Adrenal gland (tissue), 12 donors: ENCODE data around the gene PFDN5. TPM values are rescaled to one million over a fixed set of nuclear protein-coding genes. Genes with fewer than 3 reads are reported as not detected.

ENCODE experiments used
- DNase-seq, 7 donors: peaks; one replicate each; pipeline ENCODE4 v3.0.0-alpha.2; 2019 to 2020
- H3K27ac ChIP-seq, 5 donors: fragments of 200-600 bp; sonication (generic) in 4 of 5; 1 replicate in 3 of 5; 2 replicates in 2 of 5; pipeline versions ENCODE4 v1.5.1 to v1.8.0; 2016 to 2020; ENCODE audit warnings: mild to moderate bottlenecking in 1 of 5
- H3K27me3 ChIP-seq: fragments of 200-600 bp; 2 replicates; pipeline ENCODE4 v1.8.0; 2021
- H3K36me3 ChIP-seq, 2 donors: fragments of 200-600 bp; replicated peaks in 1 of 2; 1 replicate in 1 of 2; 2 replicates in 1 of 2; pipeline versions ENCODE4 v1.5.1 to v1.8.0; 2018 to 2022
- H3K4me1 ChIP-seq, 2 donors: fragments of 200-600 bp; replicated peaks in 1 of 2; 1 replicate in 1 of 2; 2 replicates in 1 of 2; pipeline versions ENCODE4 v1.5.1 to v1.8.0; 2018 to 2021
- H3K4me3 ChIP-seq, 4 donors: fragments of 200-600 bp; sonication (generic) in 3 of 4; one replicate each; pipeline ENCODE4 v1.5.1; 2016 to 2018
- H3K9me3 ChIP-seq, 3 donors: fragments of 200-600 bp; sonication (generic) in 1 of 3; replicated peaks in 1 of 3; 1 replicate in 2 of 3; 2 replicates in 1 of 3; pipeline versions ENCODE4 v1.5.1 to v1.8.0; 2016 to 2021
- POLR2A ChIP-seq, 2 donors: fragments of 450-650 bp; IDR thresholded peaks; one replicate each; pipeline ENCODE4 v1.6.1; 2017; ENCODE audit warnings: antibody characterized with exemption in 2 of 2, mild to moderate bottlenecking in 2 of 2, moderate library complexity in 1 of 2
- WGBS, 4 donors: extraction: QIAGEN DNeasy Blood & Tissue Kit in 2 of 4; methylation state at CpG; one replicate each; pipeline versions ENCODE4 v1.1.5 to v1.1.7; 2013 to 2017; 5-methylcytosine and 5-hydroxymethylcytosine counted together
- intact Hi-C, 2 donors: fragments of 100-400 bp; cut with DNase I; formaldehyde crosslinking; loops; one replicate each; pipeline versions ENCODE4 v1.14.1 to v1.15.0; 2022 to 2023
- polyA plus RNA-seq, 3 donors: library from polyadenylated mRNA; stranded (reverse); fragments of 200-250 nt in 2 of 3; fragments of 350-450 nt in 1 of 3; fragmentation: Illumina TruSeq in 1 of 3; extraction: RNeasy Lipid Tissue Mini Kit (QIAGEN cat#74804) in 1 of 3; gene quantifications; one replicate each; pipeline ENCODE4 v1.2.3, GENCODE V29; 2013 to 2014
- total RNA-seq, 9 donors: library from RNA; depleted of rRNA in 4 of 9; stranded (reverse); fragments of >200 nt in 4 of 9; fragments of 120-200 nt in 1 of 9; fragmentation: NEBNext Ultra II Directional in 1 of 9; extraction: Animal tissue kit (Norgen Biotek cat#: 25700) in 1 of 9; gene quantifications; one replicate each; pipeline versions ENCODE4 v1.1.0 to v1.2.4, GENCODE V29; 2013 to 2023
- TF ChIP-seq, protein P1 (sequence below), 6 experiments: fragments of 450-650 bp in 4 of 6; fragments of 200-600 bp in 2 of 6; sonication (generic) in 1 of 6; IDR thresholded peaks; 1 replicate in 5 of 6; 2 replicates in 1 of 6; pipeline versions ENCODE4 v1.5.1 to v1.8.0; 2016 to 2021; ENCODE audit warnings: antibody characterized with exemption in 6 of 6, mild to moderate bottlenecking in 2 of 6, moderate library complexity in 1 of 6
- donor health status: healthy with polysubstance abuse.
- donor health status: Bipolar disorder and iron deficiency.
- donor health status: DM: yes; HTN: yes; CAD: no.
- donor health status: DM: no; HTN: no; CAD: no.
- donor health status: DM: no; HTN: no; CAD: no.
- donor health status: DM: yes; HTN: yes; CAD: no.

PFDN5 gene
- total and polyA plus RNA-seq, 12 donors, result 501 to 2,052 (median 793) TPM

DNA sequence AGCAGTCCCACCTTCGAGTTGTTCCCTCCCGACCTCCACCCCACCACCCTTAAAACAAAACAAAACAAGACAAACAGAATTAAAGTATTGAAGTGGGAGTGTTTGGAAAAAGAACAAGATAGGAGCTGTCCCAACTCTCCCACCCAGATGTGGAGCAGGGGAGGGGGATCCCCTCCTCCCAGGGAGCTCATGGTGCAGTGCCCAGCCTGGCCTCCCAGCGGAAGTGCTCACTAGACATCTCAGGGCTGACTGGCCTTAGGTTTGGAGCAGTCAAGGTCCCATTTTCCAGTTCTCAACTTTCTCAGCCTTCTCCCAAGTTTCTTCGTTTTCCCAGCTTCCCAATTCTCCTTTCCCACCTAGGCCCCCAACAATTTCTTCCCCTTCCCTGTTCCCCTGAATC is 37.9 kb downstream of the PFDN5 start:
- DNase-seq, result no peak
- WGBS, 4 donors, result 73 to 92% (median 81%) methylated on average over 4 of the region's 4 CpGs
- H3K9me3 ChIP-seq, result no peaks in the 10 kb centered on the region
- H3K27ac ChIP-seq, result no peak overlapping the region
- intact Hi-C loops, result no loop called here
- H3K4me1 ChIP-seq, result no peaks in the 10 kb centered on the region
- peaks cover 2% of the 10 kb centered on the region for H3K27me3 ChIP-seq
- no peaks in the 10 kb centered on the region for H3K36me3 ChIP-seq
- TF ChIP-seq, protein P1, sequence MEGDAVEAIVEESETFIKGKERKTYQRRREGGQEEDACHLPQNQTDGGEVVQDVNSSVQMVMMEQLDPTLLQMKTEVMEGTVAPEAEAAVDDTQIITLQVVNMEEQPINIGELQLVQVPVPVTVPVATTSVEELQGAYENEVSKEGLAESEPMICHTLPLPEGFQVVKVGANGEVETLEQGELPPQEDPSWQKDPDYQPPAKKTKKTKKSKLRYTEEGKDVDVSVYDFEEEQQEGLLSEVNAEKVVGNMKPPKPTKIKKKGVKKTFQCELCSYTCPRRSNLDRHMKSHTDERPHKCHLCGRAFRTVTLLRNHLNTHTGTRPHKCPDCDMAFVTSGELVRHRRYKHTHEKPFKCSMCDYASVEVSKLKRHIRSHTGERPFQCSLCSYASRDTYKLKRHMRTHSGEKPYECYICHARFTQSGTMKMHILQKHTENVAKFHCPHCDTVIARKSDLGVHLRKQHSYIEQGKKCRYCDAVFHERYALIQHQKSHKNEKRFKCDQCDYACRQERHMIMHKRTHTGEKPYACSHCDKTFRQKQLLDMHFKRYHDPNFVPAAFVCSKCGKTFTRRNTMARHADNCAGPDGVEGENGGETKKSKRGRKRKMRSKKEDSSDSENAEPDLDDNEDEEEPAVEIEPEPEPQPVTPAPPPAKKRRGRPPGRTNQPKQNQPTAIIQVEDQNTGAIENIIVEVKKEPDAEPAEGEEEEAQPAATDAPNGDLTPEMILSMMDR (IDR thresholded peaks at IDR 0.05), result no peak
- TF ChIP-seq POLR2A (IDR thresholded peaks at IDR 0.05), result no peak
- no peak overlapping the region for H3K4me3 ChIP-seq

DNA sequence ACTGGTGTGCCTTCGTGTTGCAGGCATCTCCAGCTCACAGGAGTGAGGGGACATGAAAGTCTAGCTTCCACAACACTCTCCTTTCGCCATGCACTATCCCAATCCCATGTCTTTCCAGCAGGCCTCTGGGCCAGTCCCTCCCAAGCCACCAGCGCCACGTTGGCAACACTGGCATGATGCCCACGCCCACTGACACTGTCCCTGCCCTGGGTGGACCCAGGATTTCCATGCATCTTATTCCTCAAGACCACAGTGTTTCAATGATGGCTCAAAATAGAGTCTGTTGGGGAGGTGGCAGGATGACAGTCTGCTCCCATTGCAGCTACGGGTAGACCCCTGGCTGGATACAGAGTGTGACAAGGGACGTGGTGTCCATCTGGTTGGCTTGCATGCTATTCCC is 38.5 kb downstream of the PFDN5 start:
- Histone ChIP-seq H3K4me1 (no peaks in the 10 kb centered on the region), H3K4me3 (no peak overlapping the region), H3K27ac (no peak overlapping the region), H3K36me3 (no peaks in the 10 kb centered on the region), H3K9me3 (no peaks in the 10 kb centered on the region), H3K27me3 (peaks cover 7% of the 10 kb centered on the region)
- 49 to 72% (median 66%) methylated on average over 7 of the region's 7 CpGs for WGBS, 4 donors
- intact Hi-C loops, result no loop called here
- no peak for DNase-seq
- TF ChIP-seq, protein P1 (IDR thresholded peaks at IDR 0.05), result no peak
- TF ChIP-seq POLR2A (IDR thresholded peaks at IDR 0.05), result no peak

DNA sequence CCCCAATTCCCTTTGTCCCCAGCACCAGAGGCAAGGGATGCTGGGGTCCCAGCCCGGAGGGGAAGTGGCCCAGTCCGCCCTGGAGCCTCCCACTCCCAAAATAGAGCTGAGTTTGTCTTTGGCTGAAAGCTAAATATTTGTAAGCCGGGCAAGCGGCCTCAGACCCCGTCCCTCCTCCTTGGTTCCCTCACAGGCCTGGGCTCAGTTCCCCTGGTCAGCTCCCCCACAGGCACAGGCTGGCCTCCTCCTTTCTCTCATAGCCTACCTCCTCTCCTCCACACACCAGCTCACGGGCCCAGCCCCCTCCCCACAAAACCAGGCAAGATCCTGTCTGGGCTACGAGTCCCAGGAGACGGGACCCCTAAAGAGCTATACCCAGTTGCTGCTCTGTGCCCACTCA is 39.5 kb downstream of the PFDN5 start:
- Histone ChIP-seq H3K27me3 (peaks cover 10% of the 10 kb centered on the region), H3K4me3 (no peak overlapping the region), H3K27ac (no peak overlapping the region), H3K9me3 (no peaks in the 10 kb centered on the region), H3K36me3 (no peaks in the 10 kb centered on the region), H3K4me1 (no peaks in the 10 kb centered on the region)
- TF ChIP-seq, protein P1 (IDR thresholded peaks at IDR 0.05), result no peak
- TF ChIP-seq POLR2A (IDR thresholded peaks at IDR 0.05), result no peak
- DNase-seq, result no peak
- WGBS, 4 donors, result 79 to 94% (median 86%) methylated on average over 6 to 8 of the region's 8 CpGs
- intact Hi-C loops, result loop anchor here in 1 of 2 donors (5.0 kb wide), 1 partner anchor 87 kb away; the partner anchor contains the start of gene AMHR2

DNA sequence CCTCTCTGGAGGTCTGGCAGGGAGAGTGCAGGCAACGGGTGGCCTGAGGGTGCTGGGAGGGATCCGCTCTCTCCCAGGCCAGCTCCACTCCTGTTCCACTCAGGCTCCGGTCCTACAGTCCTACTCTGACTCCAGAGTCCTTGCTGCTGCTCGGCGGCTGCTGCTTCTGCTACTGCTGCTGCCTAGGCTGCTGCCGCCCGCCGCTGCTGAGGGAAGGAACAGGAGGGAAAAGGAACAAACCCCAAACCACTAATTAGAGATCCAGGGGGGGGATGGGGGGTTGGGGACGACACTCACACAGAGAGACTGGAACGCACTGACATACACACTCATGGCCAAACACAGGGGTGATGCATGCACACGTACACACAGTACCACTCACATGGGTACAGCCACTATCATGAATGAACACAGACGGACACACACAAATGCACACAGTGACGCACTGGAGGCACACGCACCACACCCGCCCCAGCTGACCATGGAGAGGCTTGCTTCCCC is 40.9 kb downstream of the PFDN5 start, which contains the start of gene SP7:
Gene SP7, minus strand, starts transcription at position 174 of the 501 bp plus-strand sequence. CDS start 708 bp downstream, outside the sequence.
- Histone ChIP-seq H3K4me3 (no peak within 1 kb of the TSS), H3K27ac (no peak within 1 kb of the TSS), H3K36me3 (no peaks in the 10 kb centered on the region), H3K9me3 (no peaks in the 10 kb centered on the region), H3K4me1 (no peaks in the 10 kb centered on the region), H3K27me3 (peaks cover 10% of the 10 kb centered on the region)
- DNase-seq, result no peak
- 38 to 62% (median 53%) methylated on average over 8 to 15 of the region's 15 CpGs for WGBS, 4 donors
- intact Hi-C loops, result loop anchor here in 1 of 2 donors (5.0 kb wide), 1 partner anchor 86 kb away; the partner anchor contains the start of gene AMHR2
- TF ChIP-seq, protein P1 (IDR thresholded peaks at IDR 0.05), result no peak
- no peak for TF ChIP-seq POLR2A (IDR thresholded peaks at IDR 0.05)
